HCT116 (cell line): ENCODE results near the gene SLC22A5. TPM values are rescaled to one million over a fixed set of nuclear protein-coding genes. Genes with fewer than 3 reads are reported as not detected.

Source experiments
- ATAC-seq: fragments of 200-7000 bp; cut with Tn5 transposase; 2 replicates; pipeline ENCODE4 v1.9.1; 2020; ENCODE audit warnings: mild to moderate bottlenecking, moderate library complexity
- BruUV-seq: library from RNA; stranded (reverse); fragments of 400-500 nt; replicated peaks from 2 replicates; lab custom pipeline; 2021; lab: Mats Ljungman, UMichigan
- CTCF ChIA-PET: fragments of 300-600 bp; sonication (Branson Sonifier 250); formaldehyde crosslinking; loops from one replicate; lab custom pipeline; 2021; ENCODE audit warnings: antibody characterized with exemption; lab: Charles Lee
- POLR2A ChIA-PET: fragments of 300-600, 350-600 bp; sonication (Branson Sonifier 250); formaldehyde crosslinking; loops from one replicate; lab custom pipeline; 2021; ENCODE audit warnings: antibody characterized with exemption; lab: Charles Lee
- RAD21 ChIA-PET, 2 experiments: fragments of 300-600 bp; sonication (Branson Sonifier 250); formaldehyde crosslinking; loops; one replicate each; lab custom pipeline; 2023; ENCODE audit warnings: low total read pairs in 2 of 2; ENCODE audit not compliant: uncharacterized antibody in 2 of 2, unreplicated experiment in 2 of 2, low non-redundant PET in 1 of 2; lab: Charles Lee
- DNase-seq: peaks from one replicate; pipeline ENCODE4 v3.0.0-alpha.2; 2010; ENCODE audit warnings: low read depth, low spot score
- H2AFZ ChIP-seq: fragments of 200-600 bp; shearing (Covaris generic), sonication (generic); 2 replicates; pipeline ENCODE4 v1.6.1; 2017; ENCODE audit warnings: low read depth, mixed run types, mixed read lengths, antibody characterized with exemption, low read length; ENCODE audit not compliant: poor library complexity, severe bottlenecking
- H3K27ac ChIP-seq: 2 replicates; pipeline ENCODE4 v1.5.1; 2012; ENCODE audit warnings: low read depth, low read length
- H3K27me3 ChIP-seq: fragments of 200-600 bp; sonication (generic); 2 replicates; pipeline ENCODE4 v1.6.1; 2016; ENCODE audit warnings: mixed run types, low read length, mixed read lengths; ENCODE audit not compliant: insufficient read depth
- H3K36me3 ChIP-seq, 2 experiments: fragments of 200-500 bp in 1 of 2; fragments of 200-600 bp in 1 of 2; sonication (Bioruptor generic) in 1 of 2; sonication (generic) in 1 of 2; 2 replicates each; pipeline versions ENCODE4 v1.5.1 to v1.6.1; 2014 to 2016; ENCODE audit warnings: low read length in 2 of 2, inconsistent platforms in 1 of 2, mixed read lengths in 1 of 2, mixed run types in 1 of 2; ENCODE audit not compliant: insufficient read depth in 2 of 2, control insufficient read depth in 1 of 2
- H3K4me1 ChIP-seq, 2 experiments: fragments of 200-600 bp in 1 of 2; sonication (generic) in 1 of 2; 2 replicates each; pipeline versions ENCODE4 v1.5.1 to v1.6.1; 2012 to 2017; ENCODE audit warnings: low read length in 2 of 2, inconsistent platforms in 1 of 2, mild to moderate bottlenecking in 1 of 2, mixed read lengths in 1 of 2, mixed run types in 1 of 2, moderate library complexity in 1 of 2; ENCODE audit not compliant: insufficient read depth in 2 of 2, control insufficient read depth in 1 of 2
- H3K4me2 ChIP-seq: fragments of 200-600 bp; sonication (generic); 2 replicates; pipeline ENCODE4 v1.6.1; 2017; ENCODE audit warnings: mixed run types, low read length, mixed read lengths
- H3K4me3 ChIP-seq, 2 experiments: fragments of 200-600 bp in 1 of 2; sonication (generic) in 1 of 2; replicated peaks in 1 of 2; 2 replicates each; pipeline ENCODE4 v1.5.1; 2011 to 2016; ENCODE audit warnings: low read length in 2 of 2, control low read depth in 1 of 2, low read depth in 1 of 2, mild to moderate bottlenecking in 1 of 2, mixed read lengths in 1 of 2, mixed run types in 1 of 2
- H3K79me2 ChIP-seq: fragments of 200-600 bp; sonication (generic); 2 replicates; pipeline ENCODE4 v1.6.1; 2017; ENCODE audit warnings: mild to moderate bottlenecking, mixed run types, low read length, moderate library complexity, mixed read lengths; ENCODE audit not compliant: insufficient read depth
- H3K9ac ChIP-seq: fragments of 200-600 bp; sonication (generic); 2 replicates; pipeline ENCODE4 v1.6.1; 2016; ENCODE audit warnings: low read length, mixed read lengths
- H3K9me2 ChIP-seq: fragments of 200-600 bp; sonication (generic), shearing (Covaris generic); 2 replicates; pipeline ENCODE4 v1.6.1; 2017; ENCODE audit warnings: mixed run types, mild to moderate bottlenecking, moderate library complexity; ENCODE audit not compliant: insufficient read depth
- H3K9me3 ChIP-seq, 2 experiments: fragments of 200-500 bp in 1 of 2; fragments of 200-600 bp in 1 of 2; sonication (Bioruptor generic) in 1 of 2; sonication (generic) in 1 of 2; 2 replicates each; pipeline ENCODE4 v1.6.1; 2014 to 2017; ENCODE audit warnings: low read length in 2 of 2, mixed read lengths in 2 of 2, inconsistent platforms in 1 of 2, low read depth in 1 of 2, mild to moderate bottlenecking in 1 of 2, mixed run types in 1 of 2, moderate library complexity in 1 of 2; ENCODE audit not compliant: control insufficient read depth in 1 of 2, insufficient read depth in 1 of 2
- H4K20me1 ChIP-seq: fragments of 200-600 bp; sonication (generic), shearing (Covaris generic); 2 replicates; pipeline ENCODE4 v1.6.1; 2017; ENCODE audit warnings: mixed run types, mild to moderate bottlenecking, moderate library complexity; ENCODE audit not compliant: insufficient read depth
- CBX3 ChIP-seq: IDR thresholded peaks from 2 replicates; pipeline ENCODE4 v1.6.1; 2012; ENCODE audit warnings: low read depth
- CEBPB ChIP-seq: IDR thresholded peaks from 2 replicates; pipeline ENCODE4 v1.6.1; 2012; ENCODE audit warnings: low read depth
- EGR1 ChIP-seq: IDR thresholded peaks from 2 replicates; pipeline ENCODE4 v1.6.1; 2012; ENCODE audit warnings: low read depth
- ELF1 ChIP-seq: IDR thresholded peaks from 2 replicates; pipeline ENCODE4 v1.6.1; 2012; ENCODE audit warnings: low read depth, borderline replicate concordance
- EZH2 ChIP-seq: fragments of 200-600 bp; sonication (generic); IDR thresholded peaks from 2 replicates; pipeline ENCODE4 v1.6.1; 2017; ENCODE audit warnings: antibody characterized with exemption, mixed run types
- EZH2phosphoT487 ChIP-seq: fragments of 200-600 bp; IDR thresholded peaks from 2 replicates; pipeline ENCODE4 v1.6.1; 2018; ENCODE audit warnings: antibody characterized with exemption, borderline replicate concordance
- FOSL1 ChIP-seq: IDR thresholded peaks from 2 replicates; pipeline ENCODE4 v1.6.1; 2012; ENCODE audit warnings: low read depth
- POLR2A ChIP-seq: IDR thresholded peaks from 2 replicates; pipeline ENCODE4 v1.7.0; 2011; ENCODE audit warnings: borderline replicate concordance; ENCODE audit not compliant: insufficient read depth, insufficient read length; ENCODE audit errors: extremely low read depth
- SIN3A ChIP-seq: IDR thresholded peaks from 2 replicates; pipeline ENCODE4 v1.6.1; 2012; ENCODE audit warnings: low read depth
- SP1 ChIP-seq: IDR thresholded peaks from 2 replicates; pipeline ENCODE4 v1.6.1; 2012; ENCODE audit warnings: low read depth
- ZFX ChIP-seq: fragments of 450-650 bp; IDR thresholded peaks from 2 replicates; pipeline ENCODE4 v1.6.1; 2017
- ZNF274 ChIP-seq: fragments of 200-500 bp; sonication (Bioruptor generic); IDR thresholded peaks from 2 replicates; pipeline ENCODE4 v1.6.1; 2014; ENCODE audit warnings: mild to moderate bottlenecking, low read depth, low read length, inconsistent platforms
- intact Hi-C: fragments of 100-400 bp; cut with micrococcal nuclease; formaldehyde crosslinking; loops from 2 replicates; pipeline ENCODE4 v1.10.0; 2022
- total RNA-seq: library from RNA; stranded (reverse); gene quantifications from one replicate; pipeline ENCODE4 v1.2.1, GENCODE V29; 2021; ENCODE audit not compliant: unreplicated experiment
- TF ChIP-seq, protein P1 (sequence below): IDR thresholded peaks from 2 replicates; pipeline ENCODE4 v1.6.1; 2012
- TF ChIP-seq, protein P2 (sequence below), 3 experiments: fragments of 200-600 bp in 1 of 3; sonication (generic) in 1 of 3; IDR thresholded peaks in 2 of 3; conservative IDR thresholded peaks in 1 of 3; 2 replicates each; pipeline ENCODE4 v1.5.1; 2012 to 2017; ENCODE audit warnings: low read depth in 2 of 3, low read length in 2 of 3, antibody characterized with exemption in 1 of 3, borderline replicate concordance in 1 of 3, control low read depth in 1 of 3, mild to moderate bottlenecking in 1 of 3, mixed read lengths in 1 of 3, mixed run types in 1 of 3, moderate library complexity in 1 of 3; ENCODE audit not compliant: insufficient read depth in 1 of 3

The SLC22A5 gene
- total RNA-seq, 1 experiment from 2014 or later: 9.9 TPM

GRCh38 chr5:132377738-132378137 is 8.2 kb downstream of the SLC22A5 start:
- no peaks in the 10 kb centered on the region; a peak in 1 of 4 replicates for H3K36me3 ChIP-seq
- no peak overlapping the region for H3K4me2 ChIP-seq
- ATAC-seq: no peak
- H3K27me3 ChIP-seq: no peaks in the 10 kb centered on the region
- ChIA-PET POLR2A (no interaction called here), CTCF (no interaction called here), RAD21 (no interaction called here)
- no peak for TF ChIP-seq CBX3
- no peak for TF ChIP-seq EGR1
- TF ChIP-seq SIN3A: no peak
- no peak for TF ChIP-seq POLR2A
- no peak for TF ChIP-seq SP1
- no peak for TF ChIP-seq FOSL1
- no peak for TF ChIP-seq EZH2
- no peak for TF ChIP-seq CEBPB
- TF ChIP-seq, protein P1, sequence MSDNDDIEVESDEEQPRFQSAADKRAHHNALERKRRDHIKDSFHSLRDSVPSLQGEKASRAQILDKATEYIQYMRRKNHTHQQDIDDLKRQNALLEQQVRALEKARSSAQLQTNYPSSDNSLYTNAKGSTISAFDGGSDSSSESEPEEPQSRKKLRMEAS: no peak
- TF ChIP-seq ELF1: no peak
- no peak for TF ChIP-seq EZH2phosphoT487
- TF ChIP-seq, protein P2, sequence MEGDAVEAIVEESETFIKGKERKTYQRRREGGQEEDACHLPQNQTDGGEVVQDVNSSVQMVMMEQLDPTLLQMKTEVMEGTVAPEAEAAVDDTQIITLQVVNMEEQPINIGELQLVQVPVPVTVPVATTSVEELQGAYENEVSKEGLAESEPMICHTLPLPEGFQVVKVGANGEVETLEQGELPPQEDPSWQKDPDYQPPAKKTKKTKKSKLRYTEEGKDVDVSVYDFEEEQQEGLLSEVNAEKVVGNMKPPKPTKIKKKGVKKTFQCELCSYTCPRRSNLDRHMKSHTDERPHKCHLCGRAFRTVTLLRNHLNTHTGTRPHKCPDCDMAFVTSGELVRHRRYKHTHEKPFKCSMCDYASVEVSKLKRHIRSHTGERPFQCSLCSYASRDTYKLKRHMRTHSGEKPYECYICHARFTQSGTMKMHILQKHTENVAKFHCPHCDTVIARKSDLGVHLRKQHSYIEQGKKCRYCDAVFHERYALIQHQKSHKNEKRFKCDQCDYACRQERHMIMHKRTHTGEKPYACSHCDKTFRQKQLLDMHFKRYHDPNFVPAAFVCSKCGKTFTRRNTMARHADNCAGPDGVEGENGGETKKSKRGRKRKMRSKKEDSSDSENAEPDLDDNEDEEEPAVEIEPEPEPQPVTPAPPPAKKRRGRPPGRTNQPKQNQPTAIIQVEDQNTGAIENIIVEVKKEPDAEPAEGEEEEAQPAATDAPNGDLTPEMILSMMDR (IDR thresholded peaks at IDR 0.05 in 2 of 3, conservative IDR thresholded peaks at IDR 0.05 in 1 of 3; ENCODE audit: borderline replicate concordance in 1 of 3, insufficient read depth in 1 of 3, low read depth in 2 of 3, low read length in 2 of 3): no peak
- no peak for TF ChIP-seq ZNF274
- TF ChIP-seq ZFX: no peak
- H3K79me2 ChIP-seq: peaks cover 2% of the 10 kb centered on the region; the same call in 1 of the 2 replicates
- H3K9me2 ChIP-seq: no peaks in the 10 kb centered on the region
- H3K4me1 ChIP-seq: peaks cover under 1 to 2% of the 10 kb centered on the region in 2 experiments; a peak in 2 of 4 replicates
- no TSS peak for BruUV-seq
- H2AFZ ChIP-seq: no peak overlapping the region
- DNase-seq: no peak
- no peaks in the 10 kb centered on the region for H3K9me3 ChIP-seq
- no peak overlapping the region for H3K9ac ChIP-seq
- intact Hi-C loops: no loop called here
- H4K20me1 ChIP-seq: no peaks in the 10 kb centered on the region
- H3K27ac ChIP-seq: no peak overlapping the region
- no peak overlapping the region for H3K4me3 ChIP-seq
